ENCODE data around the gene ZMYM2.

ZMYM2 gene

DNA sequence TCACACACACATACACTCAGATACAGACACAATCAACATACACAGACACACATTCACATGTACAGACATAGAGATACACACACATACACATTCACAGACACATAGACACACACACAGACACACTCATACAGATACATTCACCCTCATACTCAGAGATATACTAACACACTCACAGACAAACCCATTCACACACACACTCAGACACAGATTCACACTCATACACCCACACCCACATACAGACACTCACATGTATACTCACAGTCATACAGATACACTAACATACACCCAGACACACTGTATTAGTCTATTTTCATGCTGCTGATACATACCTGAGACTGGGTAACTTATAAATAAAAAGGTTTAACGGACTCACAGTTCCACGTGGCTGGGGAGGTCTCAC is 171.5 kb downstream of the ZMYM2 start:
- H2AFZ ChIP-seq (ENCODE audit: low read length) = no peak overlapping the region
- H3K27me3 ChIP-seq (replicated peaks; ENCODE audit: insufficient read depth, low read length) = no peaks in the 10 kb centered on the region
- H3K79me2 ChIP-seq (ENCODE audit: low read length) = no peaks in the 10 kb centered on the region
- no peak overlapping the region for H3K27ac ChIP-seq (ENCODE audit: low read length)
- TF ChIP-seq EZH2 (optimal IDR thresholded peaks at IDR 0.05; ENCODE audit: low read depth, low read length) = no peak
- TF ChIP-seq, protein P1, sequence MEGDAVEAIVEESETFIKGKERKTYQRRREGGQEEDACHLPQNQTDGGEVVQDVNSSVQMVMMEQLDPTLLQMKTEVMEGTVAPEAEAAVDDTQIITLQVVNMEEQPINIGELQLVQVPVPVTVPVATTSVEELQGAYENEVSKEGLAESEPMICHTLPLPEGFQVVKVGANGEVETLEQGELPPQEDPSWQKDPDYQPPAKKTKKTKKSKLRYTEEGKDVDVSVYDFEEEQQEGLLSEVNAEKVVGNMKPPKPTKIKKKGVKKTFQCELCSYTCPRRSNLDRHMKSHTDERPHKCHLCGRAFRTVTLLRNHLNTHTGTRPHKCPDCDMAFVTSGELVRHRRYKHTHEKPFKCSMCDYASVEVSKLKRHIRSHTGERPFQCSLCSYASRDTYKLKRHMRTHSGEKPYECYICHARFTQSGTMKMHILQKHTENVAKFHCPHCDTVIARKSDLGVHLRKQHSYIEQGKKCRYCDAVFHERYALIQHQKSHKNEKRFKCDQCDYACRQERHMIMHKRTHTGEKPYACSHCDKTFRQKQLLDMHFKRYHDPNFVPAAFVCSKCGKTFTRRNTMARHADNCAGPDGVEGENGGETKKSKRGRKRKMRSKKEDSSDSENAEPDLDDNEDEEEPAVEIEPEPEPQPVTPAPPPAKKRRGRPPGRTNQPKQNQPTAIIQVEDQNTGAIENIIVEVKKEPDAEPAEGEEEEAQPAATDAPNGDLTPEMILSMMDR (IDR thresholded peaks at IDR 0.05; ENCODE audit: low read length) = no peak
- no peak for TF ChIP-seq EZH2phosphoT487 (IDR thresholded peaks at IDR 0.05; ENCODE audit: low read length)
- H4K20me1 ChIP-seq (ENCODE audit: insufficient read depth, low read length) = no peaks in the 10 kb centered on the region
- no peak for DNase-seq
- no peak overlapping the region for H3K4me2 ChIP-seq (ENCODE audit: low read depth, low read length)
- no peaks in the 10 kb centered on the region for H3K9me2 ChIP-seq (replicated peaks; ENCODE audit: insufficient read depth, low read length)
- H3K4me3 ChIP-seq (ENCODE audit: low read length) = no peak overlapping the region
- no peaks in the 10 kb centered on the region for H3K4me1 ChIP-seq (ENCODE audit: low read length)
- no peaks in the 10 kb centered on the region for H3K9me3 ChIP-seq (replicated peaks; ENCODE audit: insufficient read depth, low read length)
- no peaks in the 10 kb centered on the region for H3K36me3 ChIP-seq (replicated peaks; ENCODE audit: insufficient read depth, low read length)
- no peak overlapping the region for H3K9ac ChIP-seq (ENCODE audit: low read length)
- no peaks in the 10 kb centered on the region for H3F3A ChIP-seq (ENCODE audit: insufficient read depth, low read length)

DNA sequence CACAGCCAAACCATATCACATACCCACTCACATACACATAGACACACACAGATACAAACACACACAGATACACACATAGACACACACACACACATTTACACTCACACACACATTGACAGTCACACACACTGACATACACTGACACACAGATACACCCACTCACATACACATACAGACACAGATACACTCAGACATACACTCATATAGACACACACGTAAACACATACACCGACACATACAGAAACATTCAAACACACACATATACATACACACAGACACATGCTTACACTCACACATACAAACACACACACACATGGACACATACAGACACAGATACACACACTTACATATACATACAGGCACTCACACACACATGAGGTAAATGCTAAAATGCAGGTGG is 172.1 kb downstream of the ZMYM2 start:
- Histone ChIP-seq H3K79me2 (ENCODE audit: low read length) (no peaks in the 10 kb centered on the region), H3K4me2 (ENCODE audit: low read depth, low read length) (no peak overlapping the region), H4K20me1 (ENCODE audit: insufficient read depth, low read length) (no peaks in the 10 kb centered on the region), H3K36me3 (replicated peaks; ENCODE audit: insufficient read depth, low read length) (no peaks in the 10 kb centered on the region), H3K9me3 (replicated peaks; ENCODE audit: insufficient read depth, low read length) (no peaks in the 10 kb centered on the region), H3K27me3 (replicated peaks; ENCODE audit: insufficient read depth, low read length) (no peaks in the 10 kb centered on the region), H3K27ac (ENCODE audit: low read length) (no peak overlapping the region), H2AFZ (ENCODE audit: low read length) (no peak overlapping the region), H3K4me3 (ENCODE audit: low read length) (no peak overlapping the region), H3F3A (ENCODE audit: insufficient read depth, low read length) (no peaks in the 10 kb centered on the region), H3K4me1 (ENCODE audit: low read length) (no peaks in the 10 kb centered on the region), H3K9me2 (replicated peaks; ENCODE audit: insufficient read depth, low read length) (no peaks in the 10 kb centered on the region), H3K9ac (ENCODE audit: low read length) (no peak overlapping the region)
- TF ChIP-seq EZH2phosphoT487 (IDR thresholded peaks at IDR 0.05; ENCODE audit: low read length) = no peak
- no peak for TF ChIP-seq EZH2 (optimal IDR thresholded peaks at IDR 0.05; ENCODE audit: low read depth, low read length)
- no peak for DNase-seq

DNA sequence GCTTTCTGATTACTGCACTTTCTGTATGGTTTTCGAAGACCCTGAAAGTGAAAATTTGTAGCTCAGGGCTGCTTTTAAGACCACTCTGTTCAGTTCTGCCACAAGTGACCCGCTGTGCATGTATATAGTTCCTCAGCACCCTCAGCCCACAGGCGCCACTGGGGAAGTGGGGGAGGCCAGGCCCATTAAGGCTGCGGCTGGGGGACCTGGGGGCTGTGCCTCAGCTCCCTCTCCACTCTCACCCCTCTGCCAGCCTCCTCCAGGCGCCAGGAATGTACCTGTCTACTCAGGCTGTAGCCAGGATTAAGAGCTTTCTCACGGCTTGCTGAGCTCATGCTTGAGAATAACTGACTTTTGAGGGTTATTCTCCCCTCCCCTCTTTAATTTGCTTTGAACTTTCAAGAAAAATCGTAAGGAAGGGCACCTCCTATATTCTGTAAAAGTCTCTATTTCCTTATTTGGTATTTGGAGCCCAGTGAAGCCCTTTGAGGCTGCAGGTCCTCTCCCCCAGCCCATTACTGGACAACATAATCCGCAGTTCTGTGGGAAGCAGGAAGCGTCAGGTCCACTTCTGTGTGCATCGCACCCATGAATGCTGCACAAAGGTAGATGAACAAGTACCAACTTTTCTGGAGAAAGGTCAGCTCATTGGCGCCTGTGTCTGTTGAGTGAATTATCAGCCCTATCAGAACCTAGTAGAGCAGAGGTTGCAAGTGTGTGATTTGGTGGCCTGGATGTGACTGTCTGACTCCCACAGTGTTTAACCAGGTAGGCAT is 172.7 kb downstream of the ZMYM2 start:
- no peak overlapping the region for H3K4me3 ChIP-seq (ENCODE audit: low read length)
- H3K9ac ChIP-seq (ENCODE audit: low read length) = no peak overlapping the region
- no peak overlapping the region for H3K4me2 ChIP-seq (ENCODE audit: low read depth, low read length)
- no peaks in the 10 kb centered on the region for H3K36me3 ChIP-seq (replicated peaks; ENCODE audit: insufficient read depth, low read length)
- no peaks in the 10 kb centered on the region for H3K4me1 ChIP-seq (ENCODE audit: low read length)
- H4K20me1 ChIP-seq (ENCODE audit: insufficient read depth, low read length) = no peaks in the 10 kb centered on the region
- no peaks in the 10 kb centered on the region for H3K79me2 ChIP-seq (ENCODE audit: low read length)
- H3K27me3 ChIP-seq (replicated peaks; ENCODE audit: insufficient read depth, low read length) = no peaks in the 10 kb centered on the region
- no peaks in the 10 kb centered on the region for H3F3A ChIP-seq (ENCODE audit: insufficient read depth, low read length)
- H3K27ac ChIP-seq (ENCODE audit: low read length) = no peak overlapping the region
- no peak overlapping the region for H2AFZ ChIP-seq (ENCODE audit: low read length)
- no peak for TF ChIP-seq EZH2phosphoT487 (IDR thresholded peaks at IDR 0.05; ENCODE audit: low read length)
- TF ChIP-seq, protein P1 (IDR thresholded peaks at IDR 0.05; ENCODE audit: low read length) = no peak
- no peaks in the 10 kb centered on the region for H3K9me3 ChIP-seq (replicated peaks; ENCODE audit: insufficient read depth, low read length)
- DNase-seq = no peak
- H3K9me2 ChIP-seq (replicated peaks; ENCODE audit: insufficient read depth, low read length) = no peaks in the 10 kb centered on the region

DNA sequence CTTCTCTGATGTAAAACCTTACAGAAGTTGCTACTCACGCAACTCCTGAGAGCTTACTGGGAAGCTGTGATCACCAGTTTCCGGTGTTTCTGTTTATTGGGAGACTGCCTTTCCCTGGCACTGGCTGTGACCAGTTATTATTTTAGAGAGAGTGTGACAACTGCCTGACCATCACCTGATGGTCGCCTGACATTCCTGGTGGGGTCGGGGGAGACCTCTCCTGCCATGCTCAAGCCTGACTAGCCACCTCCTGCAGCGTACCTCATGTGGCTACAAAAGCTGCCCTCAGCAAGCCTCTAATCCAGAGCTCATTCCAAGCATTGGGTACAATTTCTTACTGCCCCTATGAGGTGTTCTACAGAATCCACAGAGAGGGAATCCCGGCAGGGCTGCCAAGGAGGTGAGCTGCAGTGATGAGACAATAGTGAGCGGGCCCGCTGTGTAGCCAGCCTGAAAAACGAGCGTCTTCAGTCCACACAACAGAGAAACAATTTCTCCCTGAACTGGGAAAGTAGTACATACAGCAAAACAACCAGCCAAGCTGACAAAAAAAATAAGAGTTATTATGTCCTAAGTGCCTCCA is 173.6 kb downstream of the ZMYM2 start:
- H3K79me2 ChIP-seq (ENCODE audit: low read length) = no peaks in the 10 kb centered on the region
- H3K9me2 ChIP-seq (replicated peaks; ENCODE audit: insufficient read depth, low read length) = no peaks in the 10 kb centered on the region
- no peak overlapping the region for H3K4me2 ChIP-seq (ENCODE audit: low read depth, low read length)
- no peaks in the 10 kb centered on the region for H3K27me3 ChIP-seq (replicated peaks; ENCODE audit: insufficient read depth, low read length)
- H4K20me1 ChIP-seq (ENCODE audit: insufficient read depth, low read length) = no peaks in the 10 kb centered on the region
- H3K4me1 ChIP-seq (ENCODE audit: low read length) = no peaks in the 10 kb centered on the region
- H3F3A ChIP-seq (ENCODE audit: insufficient read depth, low read length) = no peaks in the 10 kb centered on the region
- no peak for DNase-seq
- H3K9ac ChIP-seq (ENCODE audit: low read length) = no peak overlapping the region
- no peak overlapping the region for H2AFZ ChIP-seq (ENCODE audit: low read length)
- H3K27ac ChIP-seq (ENCODE audit: low read length) = no peak overlapping the region
- H3K36me3 ChIP-seq (replicated peaks; ENCODE audit: insufficient read depth, low read length) = no peaks in the 10 kb centered on the region
- no peak overlapping the region for H3K4me3 ChIP-seq (ENCODE audit: low read length)
- H3K9me3 ChIP-seq (replicated peaks; ENCODE audit: insufficient read depth, low read length) = no peaks in the 10 kb centered on the region
- no peak for TF ChIP-seq EZH2 (optimal IDR thresholded peaks at IDR 0.05; ENCODE audit: low read depth, low read length)
- TF ChIP-seq, protein P1 (IDR thresholded peaks at IDR 0.05; ENCODE audit: low read length) = no peak
- TF ChIP-seq EZH2phosphoT487 (IDR thresholded peaks at IDR 0.05; ENCODE audit: low read length) = no peak
